H1 (cell line): ENCODE measurements around the gene LTO1. TPM values are rescaled to one million over a fixed set of nuclear protein-coding genes. Genes with fewer than 3 reads are reported as not detected.

Experiments used
- CTCF ChIA-PET: fragments of 300-600 bp; sonication (Branson Sonifier 250); formaldehyde crosslinking; loops from one replicate; lab custom pipeline; 2021; ENCODE audit not compliant: partially characterized antibody; lab: Charles Lee
- POLR2A ChIA-PET: fragments of 300-600 bp; sonication (Branson Sonifier 250); formaldehyde crosslinking; loops from one replicate; lab custom pipeline; 2021; ENCODE audit warnings: inconsistent platforms; ENCODE audit not compliant: partially characterized antibody; lab: Charles Lee
- DNase-seq, 2 experiments: peaks; one replicate each; pipeline versions ENCODE4 v3.0.0 to v3.0.0-alpha.2; 2010 to 2022; ENCODE audit warnings: low spot score in 2 of 2, low read depth in 1 of 2, mixed read lengths in 1 of 2
- FAIRE-seq: peaks from 2 replicates; lab custom pipeline; 2011; peaks lifted over from hg19 to GRCh38; lab: Jason Lieb, UNC
- H2AFZ ChIP-seq: 2 replicates; pipeline ENCODE4 v1.8.1; 2012; ENCODE audit warnings: low read length, inconsistent platforms
- H2AK5ac ChIP-seq: 2 replicates; pipeline ENCODE4 v1.6.1; 2013; ENCODE audit warnings: low read depth, low read length
- H2BK120ac ChIP-seq: replicated peaks from 2 replicates; pipeline ENCODE3; 2013; ENCODE audit warnings: low read depth, low read length, inconsistent platforms
- H2BK12ac ChIP-seq: 2 replicates; pipeline ENCODE4 v1.6.1; 2013; ENCODE audit warnings: low read depth, low read length
- H2BK15ac ChIP-seq: 2 replicates; pipeline ENCODE4 v1.6.1; 2013; ENCODE audit warnings: low read length
- H2BK20ac ChIP-seq: 2 replicates; pipeline ENCODE4 v1.6.1; 2013; ENCODE audit warnings: low read length
- H2BK5ac ChIP-seq: 2 replicates; pipeline ENCODE4 v1.6.1; 2013; ENCODE audit warnings: low read depth, low read length
- H3K14ac ChIP-seq: 2 replicates; pipeline ENCODE4 v1.6.1; 2013; ENCODE audit warnings: inconsistent platforms; ENCODE audit not compliant: insufficient read length
- H3K18ac ChIP-seq: 2 replicates; pipeline ENCODE4 v1.6.1; 2013; ENCODE audit warnings: low read length; ENCODE audit errors: extremely low read depth
- H3K23ac ChIP-seq: 2 replicates; pipeline ENCODE4 v1.6.1; 2013; ENCODE audit warnings: inconsistent platforms; ENCODE audit not compliant: insufficient read length
- H3K23me2 ChIP-seq: 2 replicates; pipeline ENCODE4 v1.6.1; 2013; ENCODE audit warnings: low read depth, low read length
- H3K27ac ChIP-seq: 2 replicates; pipeline ENCODE4 v1.6.1; 2011; ENCODE audit warnings: low read depth, low read length, inconsistent platforms
- H3K27me3 ChIP-seq, 4 experiments: replicated peaks in 1 of 4; 1 replicate in 1 of 4; 2 replicates in 3 of 4; pipeline versions ENCODE4 v1.6.1 to v1.8.1; 2011 to 2013; ENCODE audit warnings: low read length in 3 of 4, mild to moderate bottlenecking in 3 of 4, inconsistent platforms in 2 of 4, mixed read lengths in 2 of 4, moderate library complexity in 1 of 4; ENCODE audit not compliant: control insufficient read depth in 3 of 4, insufficient read depth in 3 of 4; ENCODE audit errors: extremely low read depth in 1 of 4
- H3K36me3 ChIP-seq, 4 experiments: 2 replicates each; pipeline versions ENCODE4 v1.6.1 to v1.8.1; 2011 to 2013; ENCODE audit warnings: mild to moderate bottlenecking in 4 of 4, low read length in 3 of 4, moderate library complexity in 2 of 4, control low read depth in 1 of 4, inconsistent platforms in 1 of 4; ENCODE audit not compliant: insufficient read depth in 4 of 4, control insufficient read depth in 2 of 4
- H3K4ac ChIP-seq: replicated peaks from 2 replicates; pipeline ENCODE3; 2013; ENCODE audit warnings: low read length, low read depth, mixed read lengths, inconsistent platforms; ENCODE audit not compliant: insufficient read length
- H3K4me1 ChIP-seq, 4 experiments: replicated peaks in 1 of 4; 1 replicate in 1 of 4; 2 replicates in 3 of 4; pipeline versions ENCODE4 v1.6.1 to v1.8.1; 2011 to 2013; ENCODE audit warnings: low read length in 3 of 4, inconsistent platforms in 2 of 4, mixed read lengths in 1 of 4; ENCODE audit not compliant: insufficient read depth in 4 of 4, control insufficient read depth in 3 of 4
- H3K4me2 ChIP-seq, 2 experiments: 2 replicates each; pipeline versions ENCODE4 v1.6.1 to v1.8.1; 2011 to 2013; ENCODE audit warnings: low read depth in 2 of 2, low read length in 2 of 2, control low read depth in 1 of 2, inconsistent platforms in 1 of 2, mild to moderate bottlenecking in 1 of 2; ENCODE audit not compliant: insufficient read depth in 1 of 2
- H3K4me3 ChIP-seq, 4 experiments: fragments of 200-600, 300-600 bp in 1 of 4; sonication (generic), shearing (Covaris generic), sonication (Bioruptor Twin) in 1 of 4; 2 replicates each; pipeline versions ENCODE4 v1.5.1 to v1.8.1; 2011 to 2016; ENCODE audit warnings: low read length in 4 of 4, low read depth in 3 of 4, control low read depth in 2 of 4, inconsistent platforms in 2 of 4, mild to moderate bottlenecking in 2 of 4, mixed read lengths in 1 of 4, moderate library complexity in 1 of 4; ENCODE audit not compliant: insufficient read depth in 2 of 4; ENCODE audit errors: extremely low read depth in 1 of 4
- H3K56ac ChIP-seq: replicated peaks from 2 replicates; pipeline ENCODE3; 2013; ENCODE audit warnings: low read depth, mild to moderate bottlenecking, mixed read lengths, low read length, inconsistent platforms; ENCODE audit not compliant: insufficient read length
- H3K79me1 ChIP-seq: 2 replicates; pipeline ENCODE4 v1.6.1; 2013; ENCODE audit warnings: low read depth, low read length, control low read depth
- H3K79me2 ChIP-seq, 2 experiments: 2 replicates each; pipeline versions ENCODE4 v1.6.1 to v1.8.1; 2012 to 2013; ENCODE audit warnings: low read length in 2 of 2, mild to moderate bottlenecking in 2 of 2, inconsistent platforms in 1 of 2; ENCODE audit not compliant: insufficient read depth in 2 of 2, control insufficient read depth in 1 of 2
- H3K9ac ChIP-seq, 4 experiments: replicated peaks in 1 of 4; 1 replicate in 1 of 4; 2 replicates in 3 of 4; pipeline versions ENCODE4 v1.6.1 to v1.8.1; 2011 to 2013; ENCODE audit warnings: low read depth in 3 of 4, low read length in 3 of 4, control low read depth in 2 of 4, mild to moderate bottlenecking in 2 of 4, moderate library complexity in 2 of 4, inconsistent platforms in 1 of 4; ENCODE audit errors: extremely low read depth in 1 of 4
- H3K9me3 ChIP-seq, 2 experiments: 2 replicates each; pipeline versions ENCODE4 v1.6.1 to v1.8.1; 2012 to 2013; ENCODE audit warnings: mild to moderate bottlenecking in 2 of 2, moderate library complexity in 2 of 2, control low read depth in 1 of 2, inconsistent platforms in 1 of 2, low read depth in 1 of 2, low read length in 1 of 2, mixed read lengths in 1 of 2; ENCODE audit not compliant: insufficient read depth in 2 of 2
- H4K20me1 ChIP-seq, 2 experiments: replicated peaks in 1 of 2; 2 replicates each; pipeline versions ENCODE3 to v1.8.1; 2011 to 2013; ENCODE audit warnings: inconsistent platforms in 2 of 2, low read length in 2 of 2, mild to moderate bottlenecking in 1 of 2; ENCODE audit not compliant: insufficient read depth in 2 of 2, control insufficient read depth in 1 of 2
- H4K5ac ChIP-seq: 2 replicates; pipeline ENCODE4 v1.6.1; 2013; ENCODE audit warnings: low read length, low read depth, mixed read lengths, inconsistent platforms; ENCODE audit not compliant: insufficient read length
- H4K8ac ChIP-seq: 2 replicates; pipeline ENCODE4 v1.8.0; 2013; ENCODE audit warnings: mild to moderate bottlenecking, moderate library complexity, low read length, inconsistent platforms; ENCODE audit not compliant: insufficient read depth; ENCODE audit errors: extremely low read depth
- H4K91ac ChIP-seq: replicated peaks from 2 replicates; pipeline ENCODE3; 2013; ENCODE audit warnings: low read length, mixed read lengths, inconsistent platforms; ENCODE audit not compliant: insufficient read length
- ASH2L ChIP-seq: fragments of 200-600, 300-600 bp; sonication (generic); IDR thresholded peaks from one replicate; pipeline ENCODE4 v1.7.1; 2017; ENCODE audit warnings: low read length
- BACH1 ChIP-seq: IDR thresholded peaks from 2 replicates; pipeline ENCODE4 v1.6.1; 2012; ENCODE audit warnings: low read length, improper control_type of control experiment
- BRCA1 ChIP-seq: IDR thresholded peaks from 2 replicates; pipeline ENCODE4 v1.6.1; 2012; ENCODE audit warnings: low read depth, low read length, improper control_type of control experiment
- CEBPB ChIP-seq: IDR thresholded peaks from 2 replicates; pipeline ENCODE4 v1.6.1; 2012; ENCODE audit warnings: low read depth, low read length
- KDM5A ChIP-seq: fragments of 200-600 bp; IDR thresholded peaks from 2 replicates; pipeline ENCODE4 v1.7.1; 2012; ENCODE audit warnings: mild to moderate bottlenecking, low read length, inconsistent platforms, mixed read lengths
- POLR2AphosphoS5 ChIP-seq: IDR thresholded peaks from 2 replicates; pipeline ENCODE4 v1.6.1; 2011; ENCODE audit warnings: low read depth, low read length
- RBBP5 ChIP-seq: IDR thresholded peaks from 2 replicates; pipeline ENCODE4 v1.7.1; 2012; ENCODE audit warnings: low read depth, mild to moderate bottlenecking, inconsistent platforms, low read length, moderate library complexity, borderline replicate concordance
- RNF2 ChIP-seq: fragments of 200-900, 300-1000 bp; sonication (generic); IDR thresholded peaks from 2 replicates; pipeline ENCODE4 v1.7.1; 2016; ENCODE audit warnings: borderline replicate concordance, low read depth, mild to moderate bottlenecking, antibody characterized with exemption, low read length; ENCODE audit not compliant: poor library complexity, severe bottlenecking; ENCODE audit errors: missing control alignments
- SAP30 ChIP-seq: fragments of 300-600 bp; sonication (generic); IDR thresholded peaks from 2 replicates; pipeline ENCODE4 v1.7.1; 2012; ENCODE audit warnings: low read length, moderate library complexity, mild to moderate bottlenecking, inconsistent platforms; ENCODE audit not compliant: insufficient read depth, insufficient replicate concordance
- TAF7 ChIP-seq: optimal IDR thresholded peaks from 2 replicates; pipeline ENCODE3; 2011; ENCODE audit warnings: low read depth, mild to moderate bottlenecking, inconsistent platforms, low read length, moderate library complexity, borderline replicate concordance
- WGBS, 2 experiments: shearing (Covaris generic) in 1 of 2; methylation state at CpG; one replicate each; pipeline versions ENCODE4 v1.1.6 to v1.1.7; 2013 to 2015; ENCODE audit warnings: low lambda C conversion rate in 2 of 2, mixed read lengths in 2 of 2, inconsistent platforms in 1 of 2, low coverage in 1 of 2, missing lambda C conversion rate in 1 of 2; ENCODE audit not compliant: insufficient replicate concordance in 2 of 2, insufficient coverage in 1 of 2, insufficient read length in 1 of 2; ENCODE audit errors: extremely low coverage in 1 of 2, missing lambda C conversion rate in 1 of 2; 5-methylcytosine and 5-hydroxymethylcytosine counted together
- polyA plus RNA-seq, 7 experiments: library from polyadenylated mRNA; depleted of rRNA in 3 of 7; stranded (reverse) in 5 of 7; unstranded in 2 of 7; fragments of >200 nt in 5 of 7; fragments of 200-250 nt in 2 of 7; gene quantifications; 1 replicate in 5 of 7; 2 replicates in 1 of 7; 4 replicates in 1 of 7; pipeline versions ENCODE4 v1.2.1 to v1.2.3, GENCODE V29; 2011 to 2013; ENCODE audit warnings: missing spikeins in 2 of 7, mixed read lengths in 2 of 7
- total RNA-seq: library from RNA; stranded (reverse); fragmentation: NEBNext Ultra II Directional; extraction: Animal tissue kit (Norgen Biotek cat#: 25700); gene quantifications from 2 replicates; pipeline ENCODE4 v1.2.1, GENCODE V29; 2021

The LTO1 gene
- total and polyA plus RNA-seq, 2 of the 8 experiments (the other 6 are each of a cell fraction or from before 2014, with no cell fraction given) = 15.4 to 21.3 TPM

- Histone ChIP-seq H3K79me1 (0 out of 2 replicates have a peak, but pooled peaks cover 5% of the 10 kb centered on the region), H4K5ac (no peak overlapping the region), H2BK20ac (no peak overlapping the region), H2BK120ac (no peak overlapping the region), H3K23ac (no peak overlapping the region), H3K14ac (no peak overlapping the region), H2BK5ac (no peak overlapping the region), H4K20me1 (peaks cover 3 to 6% of the 10 kb centered on the region in 2 experiments), H3K23me2 (no peaks in the 10 kb centered on the region), H3K56ac (no peak overlapping the region), H3K4ac (no peak overlapping the region), H2BK12ac (no peak overlapping the region), H3K27ac (no peak overlapping the region), H3K36me3 (peaks cover 3 to 22% (median 8%) of the 10 kb centered on the region in 4 experiments; a peak in 7 of 8 replicates), H2AK5ac (no peak overlapping the region), H3K27me3 (no peaks in the 10 kb centered on the region), H3K4me2 (no peak overlapping the region), H2AFZ (no peak overlapping the region), H3K4me1 (no peaks in the 10 kb centered on the region), H2BK15ac (no peak overlapping the region), H4K91ac (no peak overlapping the region), H4K8ac (no peak overlapping the region), H3K4me3 (no peak overlapping the region), H3K79me2 (peaks cover 0 to under 1% of the 10 kb centered on the region in 2 experiments; a peak in 1 of 4 replicates), H3K9me3 (no peaks in the 10 kb centered on the region), H3K18ac (no peak overlapping the region), H3K9ac (no peak overlapping the region)
- ChIA-PET CTCF (interaction anchor here (1.1 to 5.1 kb wide), 8 partner anchors 9 to 566 kb away, joined by 3 to 81 read pairs (median 6); no protein-coding TSS in a partner anchor), POLR2A (interaction anchor here (1.0 to 4.5 kb wide), 4 partner anchors 10 to 456 kb away, joined by 3 to 18 read pairs (median 4); no protein-coding TSS in a partner anchor)
- DNase-seq (no peak), FAIRE-seq (no peak)
- WGBS, 2 experiments = 91% methylated on average over 26 of the region's 26 CpGs; no CpG with 5 or more reads in 1 of the 2 experiments
- TF ChIP-seq SAP30 (no peak), ASH2L (no peak), TAF7 (no peak), KDM5A (no peak), BRCA1 (no peak), RBBP5 (no peak), CEBPB (no peak), POLR2AphosphoS5 (no peak), RNF2 (no peak), BACH1 (no peak)
These were observed 7.2 kb downstream of the LTO1 start for GRCh38 chr11:69667619-69668604.
